Measurements from ENCODE around the gene MYO9B.
A peak's percentile ranks its signal among the peaks of the same experiment; 100 is the strongest.

MYO9B gene

GRCh38 chr19:17242431-17243208 is 167.0 kb downstream of the MYO9B start:
- DNase-seq (ENCODE audit: low read depth) = no peak

DNA sequence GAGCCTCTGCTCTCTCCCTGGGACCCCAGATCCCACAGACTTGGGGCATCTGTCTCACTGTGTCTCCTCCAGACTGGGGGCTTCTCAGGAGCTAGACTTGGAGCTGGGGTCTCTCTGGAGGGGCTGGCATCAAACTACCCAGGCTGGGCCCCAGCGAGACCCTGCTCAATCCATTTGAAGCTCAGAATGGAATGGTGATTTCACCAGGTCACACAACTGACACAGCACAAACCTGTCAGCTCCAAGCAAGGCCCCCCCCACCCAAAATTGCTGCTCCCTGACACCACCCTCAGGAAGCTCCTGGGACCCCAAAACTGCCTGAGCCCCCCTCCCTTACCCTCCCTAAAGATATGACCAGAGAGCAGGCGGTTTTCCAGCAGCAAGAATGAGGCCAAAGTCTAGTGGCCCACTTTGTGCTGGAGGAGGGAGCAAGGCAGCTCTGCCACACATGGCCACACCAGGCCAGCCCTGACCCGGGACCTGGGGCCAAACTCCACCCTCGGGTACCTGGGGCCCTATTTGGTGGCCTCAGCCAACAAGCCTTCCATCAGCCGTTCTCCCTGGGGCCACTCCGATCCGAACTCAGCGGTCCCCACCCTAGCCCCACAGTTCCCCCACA is 167.7 kb downstream of the MYO9B start:
- no peak for DNase-seq (ENCODE audit: low read depth)

GRCh38 chr19:17243830-17244617 is 168.4 kb downstream of the MYO9B start:
- no peak for DNase-seq (ENCODE audit: low read depth)

GRCh38 chr19:17244618-17245534 is 169.3 kb downstream of the MYO9B start:
- DNase-seq (ENCODE audit: low read depth) = no peak

DNA sequence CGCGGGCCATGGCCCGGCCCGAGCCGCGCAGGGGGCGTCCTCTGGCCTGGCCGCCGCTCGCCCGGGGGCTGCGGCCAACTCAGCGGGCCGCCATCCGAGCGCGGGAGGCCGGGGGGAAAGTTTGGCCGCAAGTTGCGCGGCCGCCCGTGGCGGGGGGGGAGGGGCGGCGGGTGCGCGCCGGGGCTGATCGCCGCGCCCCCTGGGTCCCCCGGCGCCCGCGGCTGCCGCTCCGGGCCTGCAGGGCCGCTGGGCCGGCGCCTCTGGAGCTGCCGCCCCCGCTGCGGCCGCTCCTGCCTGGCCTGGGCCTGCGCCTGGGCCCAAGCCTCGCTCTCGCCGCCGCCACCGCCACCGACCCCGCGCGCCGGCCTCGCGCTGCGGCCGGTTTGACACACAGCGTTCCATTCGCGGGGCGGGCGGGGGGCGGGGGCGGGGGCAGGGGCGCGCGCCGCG is 170.0 kb downstream of the MYO9B start, which contains the start of gene NR2F6:
TSS of gene NR2F6 (minus strand) at position 385 of the 450 bp plus-strand sequence. CDS start 699 bp downstream, outside the sequence.
- DNase-seq (ENCODE audit: low read depth) = no peak

GRCh38 chr19:17246681-17247425 is 171.3 kb downstream of the MYO9B start:
- no peak for DNase-seq (ENCODE audit: low read depth)

DNA sequence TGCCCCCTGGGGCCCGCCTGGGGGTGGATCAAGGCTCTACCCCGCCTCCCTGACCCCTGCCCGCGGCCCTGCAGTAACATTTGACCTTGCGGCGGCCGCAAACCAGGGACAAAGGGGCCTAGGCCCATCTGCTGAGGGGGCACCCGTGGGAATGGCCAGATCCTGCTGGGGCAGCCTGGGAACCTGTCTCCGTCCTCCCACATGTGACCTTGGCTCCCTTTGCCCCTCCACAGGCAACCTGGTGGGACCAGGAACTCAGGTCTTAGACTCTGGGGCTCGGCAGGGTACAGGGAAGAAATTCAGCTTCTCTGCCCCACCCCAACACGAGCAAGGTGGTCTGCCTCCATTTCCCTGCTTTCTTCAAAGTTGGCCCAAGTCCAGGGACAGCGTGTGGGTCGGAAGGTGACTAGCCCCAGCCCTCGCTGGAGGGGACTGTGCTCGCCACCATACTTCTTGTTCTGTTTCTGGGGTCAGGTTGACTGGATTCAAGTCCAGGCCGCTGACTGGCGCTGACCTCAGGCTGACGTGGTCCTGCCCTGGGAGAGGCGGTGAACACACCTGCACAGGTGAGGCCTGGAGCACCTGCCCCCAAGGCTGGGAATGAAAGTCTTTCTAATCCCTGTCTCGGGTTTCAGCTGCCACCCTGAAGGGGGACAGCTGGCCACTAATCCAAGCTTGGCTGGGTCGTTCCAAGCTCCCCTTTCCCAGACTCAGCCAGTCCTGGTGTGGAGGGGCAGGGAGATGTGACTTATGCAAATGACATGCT is 172.6 kb downstream of the MYO9B start:
- DNase-seq (ENCODE audit: low read depth) = no peak

DNA sequence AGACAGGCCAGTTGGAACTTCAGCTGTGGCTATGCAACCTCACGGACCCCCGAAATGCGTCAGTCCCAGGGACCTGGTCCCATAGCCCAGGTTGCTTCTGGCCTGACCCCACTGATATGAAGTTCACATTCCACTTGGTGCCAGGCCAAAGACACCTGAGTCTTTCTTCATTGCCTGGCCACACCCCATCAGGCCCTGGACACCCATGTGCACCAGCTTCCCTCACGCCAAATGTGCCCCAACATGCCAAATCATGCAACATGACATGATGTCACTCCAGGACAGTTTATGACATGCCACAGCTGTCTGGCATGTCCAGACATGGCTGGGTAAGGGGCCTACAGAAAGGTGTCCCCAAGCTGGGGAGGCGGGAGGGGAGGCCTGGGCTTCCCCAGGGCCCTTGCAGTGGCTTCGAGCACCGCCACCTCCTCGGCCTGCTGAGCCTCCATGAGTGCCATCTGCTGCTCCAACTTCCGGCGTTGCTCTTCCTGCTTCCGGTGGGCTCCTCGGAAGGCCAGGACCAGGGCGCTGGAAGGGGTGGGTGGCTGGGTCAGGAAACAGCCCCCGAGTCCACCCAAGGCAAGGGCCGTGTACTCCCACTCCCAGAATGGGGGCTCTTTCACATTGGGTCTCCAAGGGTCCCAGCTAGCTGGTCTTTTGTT is 174.4 kb downstream of the MYO9B start:
- no peak for DNase-seq (ENCODE audit: low read depth)

DNA sequence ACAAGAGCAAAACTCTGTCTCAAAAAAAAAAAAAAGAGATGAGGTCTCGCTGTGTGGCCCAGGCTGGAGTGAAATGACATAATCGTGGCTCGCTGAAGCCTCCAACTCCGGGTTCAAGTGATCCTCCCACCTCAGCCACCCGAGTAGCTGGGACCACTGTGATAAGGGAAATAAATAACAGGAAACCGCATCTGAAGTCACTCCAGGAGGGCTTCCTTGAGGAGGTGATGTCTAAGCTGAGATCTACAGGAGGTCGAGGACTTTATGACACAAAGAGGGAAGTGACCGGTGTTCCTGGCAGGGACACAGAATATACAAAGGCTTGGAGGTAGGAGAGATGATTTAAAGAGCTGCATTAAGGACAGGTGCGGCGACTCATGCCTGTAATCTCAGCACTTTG is 179.1 kb downstream of the MYO9B start:
- DNase-seq (ENCODE audit: low read depth) = no peak

DNA sequence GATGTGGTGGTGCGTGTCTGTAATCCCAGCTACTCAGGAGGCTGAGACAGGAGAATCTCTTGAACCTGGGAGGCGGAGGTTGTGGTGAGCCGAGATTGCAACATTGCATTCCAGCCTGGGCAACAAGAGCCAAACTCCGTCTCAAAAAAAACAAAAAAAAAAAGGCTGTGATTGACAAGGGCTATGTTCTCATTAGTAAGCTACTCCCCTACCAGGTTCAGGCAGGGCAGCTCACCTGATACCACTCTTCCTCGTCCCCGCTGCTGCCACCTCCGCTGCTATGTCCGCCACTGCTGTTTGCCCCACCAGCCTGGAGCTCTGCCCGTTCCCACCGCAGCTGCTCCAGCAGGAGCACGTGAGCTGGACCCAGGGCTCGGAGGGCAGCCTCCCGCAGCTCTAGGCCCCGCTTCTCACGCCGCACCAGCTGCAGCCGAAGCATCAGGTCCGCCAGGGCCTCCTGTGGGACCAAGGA is 179.6 kb downstream of the MYO9B start:
- DNase-seq (ENCODE audit: low read depth) = no peak

DNA sequence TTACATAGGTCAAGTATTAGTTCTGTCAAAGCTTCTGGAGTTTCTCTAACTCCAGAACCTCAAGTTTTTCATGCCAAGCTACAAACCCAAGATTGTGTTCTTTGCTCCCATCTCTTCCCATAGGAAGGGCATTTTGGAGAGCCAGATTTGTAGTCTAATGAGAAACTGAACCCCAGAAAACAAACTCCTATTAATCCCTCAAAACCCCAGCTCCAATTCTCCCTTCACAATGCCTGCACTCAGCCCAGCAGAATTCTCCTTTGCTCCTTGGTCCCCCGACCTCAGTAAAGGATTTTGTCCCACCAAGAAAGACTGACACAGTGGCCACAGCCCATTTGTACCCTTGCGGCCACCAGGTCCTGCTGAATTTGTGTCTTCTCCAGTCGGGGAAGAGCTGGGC is 180.6 kb downstream of the MYO9B start:
- DNase-seq (ENCODE audit: low read depth) = no peak

- no peak for DNase-seq (ENCODE audit: low read depth)
These were observed 183.7 kb downstream of the MYO9B start for GRCh38 chr19:17259118-17259780.

DNA sequence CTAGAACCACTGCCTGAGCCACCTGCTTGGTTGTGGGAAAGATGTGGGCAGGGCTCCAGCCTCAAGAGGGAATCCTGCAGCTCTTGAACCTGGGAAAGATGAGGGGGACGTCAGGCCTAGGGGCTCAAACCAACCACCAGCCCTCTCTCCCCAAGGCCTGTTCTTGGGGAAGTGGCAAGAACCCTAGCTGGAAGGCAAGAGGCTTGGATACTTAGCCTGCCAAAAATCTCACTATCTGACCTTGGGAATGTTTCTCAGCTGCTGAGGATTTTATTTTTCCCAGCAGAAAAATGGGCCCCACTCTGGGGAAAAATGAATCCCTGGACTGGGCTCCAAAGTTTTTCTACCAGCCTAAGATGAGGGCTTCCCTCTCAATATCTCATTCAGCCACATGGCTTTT is 184.4 kb downstream of the MYO9B start:
- no peak for DNase-seq (ENCODE audit: low read depth)

DNA sequence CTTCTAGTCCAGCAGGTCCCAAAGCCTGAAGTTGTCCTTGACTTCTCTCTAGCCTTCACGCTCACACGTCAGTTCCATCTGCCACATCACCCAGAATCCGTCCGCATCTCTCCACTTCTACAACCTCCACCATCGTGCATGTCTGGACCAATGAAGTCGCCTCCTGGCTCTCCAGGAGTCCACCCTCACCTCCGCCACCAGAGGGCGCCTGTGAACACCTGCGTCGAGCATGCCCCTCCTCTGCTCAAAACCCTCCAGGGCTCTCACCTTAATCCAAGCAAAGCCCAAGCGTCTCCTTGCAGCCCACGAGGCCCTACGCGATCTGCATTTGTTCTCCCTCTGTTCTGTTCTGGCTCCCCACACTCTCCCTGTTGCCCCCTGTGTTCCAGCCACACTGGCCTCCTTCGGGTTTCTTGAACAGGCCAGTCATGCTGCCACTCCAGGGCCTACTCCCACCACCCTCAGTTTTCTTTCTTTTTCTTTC is 185.3 kb downstream of the MYO9B start:
- peak; percentile 28 for DNase-seq (ENCODE audit: low read depth)

- no peak for DNase-seq (ENCODE audit: low read depth)
These were observed 187.0 kb downstream of the MYO9B start for GRCh38 chr19:17262557-17262956.

All from stromal cell of bone marrow (primary cell).